Measurements from ENCODE around the gene MINDY2.

MINDY2 gene

GRCh38 chr15:58736018-58736643 lies 35.0 kb upstream of the MINDY2 start:
- DNase-seq (ENCODE audit: low read depth): no peak
- no peak overlapping the region for H3K4me3 ChIP-seq (replicated peaks; ENCODE audit: low read depth, low read length)
- no peak for TF ChIP-seq CTCF (IDR thresholded peaks at IDR 0.05; ENCODE audit: low read length, missing control alignments)

GRCh38 chr15:58737298-58737697 lies 33.8 kb upstream of the MINDY2 start:
- no peak overlapping the region for H3K4me3 ChIP-seq (replicated peaks; ENCODE audit: low read depth, low read length)
- TF ChIP-seq CTCF (IDR thresholded peaks at IDR 0.05; ENCODE audit: low read length, missing control alignments): no peak
- DNase-seq (ENCODE audit: low read depth): no peak

GRCh38 chr15:58738046-58738707 lies 32.9 kb upstream of the MINDY2 start:
- no peak for TF ChIP-seq CTCF (IDR thresholded peaks at IDR 0.05; ENCODE audit: low read length, missing control alignments)
- DNase-seq (ENCODE audit: low read depth): peak; percentile 76
- H3K4me3 ChIP-seq (replicated peaks; ENCODE audit: low read depth, low read length): no peak overlapping the region

- TF ChIP-seq CTCF (IDR thresholded peaks at IDR 0.05; ENCODE audit: low read length, missing control alignments): no peak
- no peak overlapping the region for H3K4me3 ChIP-seq (replicated peaks; ENCODE audit: low read depth, low read length)
- no peak for DNase-seq (ENCODE audit: low read depth)
These were observed 30.7 kb upstream of the MINDY2 start for GRCh38 chr15:58740436-58740835.

GRCh38 chr15:58741032-58741431 lies 30.1 kb upstream of the MINDY2 start:
- no peak for TF ChIP-seq CTCF (IDR thresholded peaks at IDR 0.05; ENCODE audit: low read length, missing control alignments)
- DNase-seq (ENCODE audit: low read depth): no peak
- H3K4me3 ChIP-seq (replicated peaks; ENCODE audit: low read depth, low read length): no peak overlapping the region

GRCh38 chr15:58742022-58742813 lies 28.9 kb upstream of the MINDY2 start:
- no peak for TF ChIP-seq CTCF (IDR thresholded peaks at IDR 0.05; ENCODE audit: low read length, missing control alignments)
- no peak overlapping the region for H3K4me3 ChIP-seq (replicated peaks; ENCODE audit: low read depth, low read length)
- peak; percentile 84 for DNase-seq (ENCODE audit: low read depth)

All from fibroblast of pulmonary artery (primary cell).